Left ventricle myocardium superior (tissue), 1 donor: ENCODE measurements around the gene BHLHE41. TPM values are rescaled to one million over a fixed set of nuclear protein-coding genes. Genes with fewer than 3 reads are reported as not detected.

Source experiments
- ATAC-seq: fragments of 200-7000 bp; cut with Tn5 transposase; one replicate; pipeline ENCODE4 v1.9.1; 2020; ENCODE audit warnings: mild to moderate bottlenecking, moderate library complexity
- DNase-seq: peaks from one replicate; pipeline ENCODE4 v3.0.0-alpha.2; 2020
- intact Hi-C: fragments of 100-400 bp; cut with micrococcal nuclease; formaldehyde crosslinking; loops from one replicate; pipeline ENCODE4 v1.11.0; 2022
- total RNA-seq: library from RNA; stranded (reverse); fragmentation: NEBNext Ultra II Directional; extraction: Animal tissue kit (Norgen Biotek cat#: 25700); gene quantifications from one replicate; pipeline ENCODE4 v1.2.1, GENCODE V29; 2021
- donor health status: DM: no; HTN: yes; CAD: no; lungs with severe emphysema.

The BHLHE41 gene
- total RNA-seq, 1 donor from 2014 or later: 35.9 TPM

DNA sequence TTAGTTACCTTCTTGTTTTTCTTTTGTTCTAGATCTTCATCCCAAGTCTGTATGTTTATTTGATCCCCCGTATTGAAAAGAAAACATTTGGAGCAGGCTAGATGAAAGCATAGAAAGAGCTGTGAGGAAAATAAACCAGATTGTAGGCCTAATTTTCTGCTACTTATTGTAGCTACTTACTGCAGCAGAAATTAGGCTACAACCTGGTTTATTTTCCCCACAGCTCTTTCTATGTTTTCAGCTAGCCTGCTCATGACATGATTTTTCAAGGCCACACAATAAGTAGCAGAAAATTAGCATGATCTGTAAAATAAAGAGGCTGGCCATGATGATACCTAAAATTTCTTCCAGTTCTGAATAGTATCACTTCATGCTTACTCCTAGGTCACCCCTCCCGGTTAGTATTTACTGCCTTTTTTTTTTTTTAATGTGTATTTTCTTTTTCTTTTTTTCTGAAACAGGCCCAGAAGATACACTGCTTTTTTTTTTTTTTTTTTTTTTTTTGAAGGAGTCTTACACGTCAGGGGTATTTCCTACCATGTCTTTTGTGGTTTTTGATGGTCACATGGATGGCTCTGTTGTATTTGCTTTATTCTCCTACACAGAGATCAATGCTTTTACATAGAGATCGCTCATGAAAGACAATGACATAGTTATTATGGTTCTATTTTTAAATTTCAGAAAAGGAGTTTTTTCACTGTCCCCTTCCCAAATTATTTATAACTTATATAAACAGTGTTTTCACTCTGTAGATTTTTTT lies 32.3 kb downstream of the BHLHE41 start:
- ATAC-seq: no peak
- intact Hi-C loops: loop anchor here (10.0 kb wide), 1 partner anchor 562 kb away; no protein-coding TSS in a partner anchor
- no peak for DNase-seq

DNA sequence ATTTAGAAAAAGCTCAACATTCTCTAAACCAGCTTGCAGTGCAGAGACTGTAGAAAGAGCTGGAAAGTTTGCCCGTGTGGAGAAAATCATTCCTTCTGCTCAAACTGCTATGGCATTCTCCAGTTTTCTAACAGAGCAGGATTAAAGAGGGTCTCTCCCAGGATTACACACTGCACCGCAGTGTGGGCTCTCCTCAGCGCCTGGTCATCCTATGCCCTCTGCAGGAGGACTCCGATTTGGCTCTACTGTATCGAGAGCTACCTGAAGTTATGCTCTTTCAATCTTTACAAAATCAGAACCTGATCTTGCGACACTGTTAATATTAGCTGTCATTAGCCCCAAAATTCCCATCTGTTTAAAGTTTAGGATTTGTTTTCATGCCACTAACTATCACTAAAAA lies 33.0 kb downstream of the BHLHE41 start:
- DNase-seq: no peak
- ATAC-seq: peak; percentile 39
- intact Hi-C loops: loop anchor here (10.0 kb wide), 1 partner anchor 563 kb away; no protein-coding TSS in a partner anchor

DNA sequence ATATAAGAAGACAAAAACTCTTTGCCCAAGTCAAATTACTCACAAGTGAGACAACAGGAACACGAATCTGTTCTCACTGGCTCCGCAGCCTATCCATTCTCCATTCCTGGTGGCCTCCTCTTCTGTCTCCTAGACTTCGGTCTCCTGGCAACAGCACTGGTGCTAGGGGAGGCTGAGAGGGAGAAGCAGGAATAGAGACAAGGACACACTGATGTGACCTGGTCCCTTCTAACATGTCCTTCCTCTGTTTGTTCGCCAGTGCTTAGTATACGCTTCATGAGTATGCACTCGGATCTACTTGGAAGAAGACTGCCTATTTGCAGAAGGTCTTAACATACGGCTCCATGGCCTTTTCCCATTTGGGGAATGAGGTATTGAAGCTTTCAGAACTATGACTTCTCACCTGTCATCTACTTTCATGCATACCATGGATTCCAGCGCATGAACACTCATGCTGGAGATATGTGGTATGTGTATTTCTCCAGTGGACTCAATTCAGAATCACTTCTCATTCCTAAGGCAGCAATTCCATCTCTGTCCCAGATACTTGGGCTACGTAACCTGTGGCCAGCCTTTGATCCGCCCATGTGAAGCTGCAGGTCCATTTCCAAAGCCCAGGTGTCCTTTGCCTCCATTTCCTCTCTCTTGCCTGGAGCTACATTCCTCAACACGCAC lies 33.9 kb downstream of the BHLHE41 start:
- DNase-seq: no peak
- ATAC-seq: no peak
- intact Hi-C loops: loop anchor here (10.0 kb wide), 1 partner anchor 564 kb away; no protein-coding TSS in a partner anchor

DNA sequence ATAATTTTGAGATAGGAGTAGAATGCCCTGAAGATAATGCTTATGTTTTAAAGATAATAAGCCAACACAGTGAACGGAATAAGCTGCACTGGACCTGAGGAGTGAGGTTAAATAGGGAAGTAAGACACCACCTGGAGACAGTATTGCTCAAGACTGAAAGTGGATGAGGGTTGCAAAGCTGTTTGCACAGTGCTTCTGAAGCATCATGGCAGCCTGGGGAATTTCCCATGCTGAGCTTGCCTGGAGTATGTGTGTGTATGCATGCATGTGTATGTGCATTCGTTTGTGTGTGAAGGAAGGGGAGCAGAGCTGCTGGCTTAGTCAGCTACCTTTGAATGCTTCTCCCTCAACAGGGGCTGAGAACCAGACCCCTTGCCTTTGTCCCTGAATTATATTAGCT lies 35.8 kb downstream of the BHLHE41 start:
- intact Hi-C loops: no loop called here
- no peak for ATAC-seq
- no peak for DNase-seq

DNA sequence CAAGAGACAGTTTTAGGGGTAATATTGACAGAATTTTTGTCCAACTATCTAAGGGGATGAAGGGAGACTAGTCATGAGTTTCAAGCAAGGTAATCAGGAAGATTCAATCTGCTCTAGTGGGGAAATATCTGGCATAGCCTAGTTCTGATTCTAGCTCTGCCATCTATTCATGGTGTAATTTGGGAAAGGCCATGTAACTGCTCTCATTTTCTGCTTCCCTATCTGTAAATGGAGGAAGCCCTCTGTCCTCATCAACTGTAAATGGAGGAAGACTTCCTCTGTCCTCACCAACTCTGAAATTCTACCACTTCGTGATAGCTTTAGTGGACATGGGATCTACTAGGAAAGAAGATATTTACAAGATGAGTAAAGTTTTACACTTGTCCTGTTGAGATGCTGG lies 37.9 kb downstream of the BHLHE41 start:
- DNase-seq (no peak), ATAC-seq (no peak)
- intact Hi-C loops: no loop called here

DNA sequence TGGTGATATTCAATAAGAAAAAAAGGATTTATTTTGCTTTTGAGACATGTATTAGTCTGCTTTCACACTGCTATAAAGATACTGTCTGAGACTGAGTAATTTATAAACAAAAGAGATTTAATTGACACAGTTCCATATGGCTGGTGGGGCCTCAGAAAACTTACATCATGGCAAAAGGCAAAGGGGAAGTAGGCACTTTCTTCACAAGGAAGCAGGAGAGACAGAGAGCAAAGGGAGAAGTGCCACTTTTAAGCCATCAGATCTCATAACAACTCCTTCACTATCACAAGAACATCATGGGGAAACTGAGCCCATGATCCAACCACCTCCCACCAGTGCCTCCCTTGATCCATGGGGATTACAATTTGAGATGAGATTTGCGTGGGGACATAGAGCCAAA lies 43.9 kb downstream of the BHLHE41 start:
- intact Hi-C loops: no loop called here
- ATAC-seq (no peak), DNase-seq (no peak)

DNA sequence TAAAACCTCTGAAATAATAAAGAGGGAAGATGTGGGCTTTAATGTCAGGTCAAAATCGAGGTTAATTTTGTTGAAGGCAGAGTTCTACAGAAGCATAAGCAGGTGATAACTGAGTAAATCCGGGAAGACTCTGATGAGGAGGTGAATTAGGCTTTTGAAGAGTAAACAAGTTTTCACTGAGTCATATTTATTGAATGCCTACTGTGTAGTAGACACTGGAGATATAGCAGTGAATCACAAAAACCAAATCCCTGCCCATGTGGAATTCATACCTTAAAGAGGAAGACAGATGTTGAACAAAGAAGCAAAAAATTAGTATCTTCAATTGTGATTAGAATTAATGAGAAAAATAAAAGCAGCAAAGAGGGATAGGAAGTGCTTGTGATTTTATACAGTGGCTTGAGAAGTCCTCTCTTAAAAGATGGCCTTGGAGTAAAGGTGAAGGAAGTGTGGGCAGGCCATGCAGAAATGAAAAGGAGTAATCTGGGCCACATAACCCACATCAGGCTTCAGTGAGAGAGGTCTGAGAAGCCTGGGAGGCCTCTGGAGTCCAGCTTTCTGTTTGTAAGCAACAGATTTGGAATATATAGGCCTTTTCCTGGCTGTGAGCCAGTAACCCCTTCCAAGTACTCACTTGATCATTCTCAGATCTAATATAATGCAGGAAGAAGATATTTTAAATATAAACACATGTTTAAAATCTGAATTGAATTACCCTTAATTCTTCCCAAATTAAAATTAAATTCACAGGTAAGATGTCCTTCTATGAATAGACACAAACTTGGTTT lies 46.7 kb downstream of the BHLHE41 start:
- intact Hi-C loops: no loop called here
- ATAC-seq (no peak), DNase-seq (no peak)

Other genes starting within 250 kb of the BHLHE41 start
- 22.9 TPM for gene RASSF8, start 166.4 kb downstream of the BHLHE41 start, total RNA-seq
- gene SSPN, start 70.5 kb upstream of the BHLHE41 start, total RNA-seq: 56.4 TPM